Activated T-helper 17 cell treated with anti-CD3 and anti-CD28 coated beads, Interleukin-2, amount 50 U/mL, for 72 hours (primary cell): ENCODE measurements around the gene TIPIN. TPM values are rescaled to one million over a fixed set of nuclear protein-coding genes. Genes with fewer than 3 reads are reported as not detected.
A peak's percentile ranks its signal among the peaks of the same experiment; 100 is the strongest.
"Not testable (repeated sequence)": the region's sequence is repeated elsewhere in the genome, so short reads cannot be mapped to it uniquely, and the experiment has no call there.

Source experiments
- ATAC-seq: fragments of 150-1000 bp; cut with Tn5 transposase; replicated peaks from 2 replicates; pipeline ENCODE4 v1.10.0; 2021; ENCODE audit warnings: mild to moderate bottlenecking, moderate library complexity
- H3K27ac Mint-ChIP-seq: one replicate; pipeline ENCODE4 v1.8.0; 2022; ENCODE audit warnings: mixed read lengths
- H3K27me3 Mint-ChIP-seq: one replicate; pipeline ENCODE4 v1.8.0; 2022; ENCODE audit warnings: mixed read lengths
- H3K36me3 Mint-ChIP-seq: one replicate; pipeline ENCODE4 v1.8.0; 2022; ENCODE audit warnings: low read depth, mild to moderate bottlenecking, mixed read lengths
- H3K4me1 Mint-ChIP-seq: one replicate; pipeline ENCODE4 v1.8.0; 2022; ENCODE audit warnings: mixed read lengths
- H3K4me3 Mint-ChIP-seq: one replicate; pipeline ENCODE4 v1.8.0; 2022; ENCODE audit warnings: mild to moderate bottlenecking, mixed read lengths
- H3K9me3 Mint-ChIP-seq: one replicate; pipeline ENCODE4 v1.8.0; 2022; ENCODE audit warnings: mixed read lengths
- total RNA-seq, 2 donors: library from RNA; stranded (reverse); gene quantifications; one replicate each; pipeline ENCODE4 v1.2.3, GENCODE V29; 2022

Gene TIPIN, protein sequence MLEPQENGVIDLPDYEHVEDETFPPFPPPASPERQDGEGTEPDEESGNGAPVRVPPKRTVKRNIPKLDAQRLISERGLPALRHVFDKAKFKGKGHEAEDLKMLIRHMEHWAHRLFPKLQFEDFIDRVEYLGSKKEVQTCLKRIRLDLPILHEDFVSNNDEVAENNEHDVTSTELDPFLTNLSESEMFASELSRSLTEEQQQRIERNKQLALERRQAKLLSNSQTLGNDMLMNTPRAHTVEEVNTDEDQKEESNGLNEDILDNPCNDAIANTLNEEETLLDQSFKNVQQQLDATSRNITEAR
- total RNA-seq = 10 to 100 TPM; 27.1 to 37.9 TPM

DNA sequence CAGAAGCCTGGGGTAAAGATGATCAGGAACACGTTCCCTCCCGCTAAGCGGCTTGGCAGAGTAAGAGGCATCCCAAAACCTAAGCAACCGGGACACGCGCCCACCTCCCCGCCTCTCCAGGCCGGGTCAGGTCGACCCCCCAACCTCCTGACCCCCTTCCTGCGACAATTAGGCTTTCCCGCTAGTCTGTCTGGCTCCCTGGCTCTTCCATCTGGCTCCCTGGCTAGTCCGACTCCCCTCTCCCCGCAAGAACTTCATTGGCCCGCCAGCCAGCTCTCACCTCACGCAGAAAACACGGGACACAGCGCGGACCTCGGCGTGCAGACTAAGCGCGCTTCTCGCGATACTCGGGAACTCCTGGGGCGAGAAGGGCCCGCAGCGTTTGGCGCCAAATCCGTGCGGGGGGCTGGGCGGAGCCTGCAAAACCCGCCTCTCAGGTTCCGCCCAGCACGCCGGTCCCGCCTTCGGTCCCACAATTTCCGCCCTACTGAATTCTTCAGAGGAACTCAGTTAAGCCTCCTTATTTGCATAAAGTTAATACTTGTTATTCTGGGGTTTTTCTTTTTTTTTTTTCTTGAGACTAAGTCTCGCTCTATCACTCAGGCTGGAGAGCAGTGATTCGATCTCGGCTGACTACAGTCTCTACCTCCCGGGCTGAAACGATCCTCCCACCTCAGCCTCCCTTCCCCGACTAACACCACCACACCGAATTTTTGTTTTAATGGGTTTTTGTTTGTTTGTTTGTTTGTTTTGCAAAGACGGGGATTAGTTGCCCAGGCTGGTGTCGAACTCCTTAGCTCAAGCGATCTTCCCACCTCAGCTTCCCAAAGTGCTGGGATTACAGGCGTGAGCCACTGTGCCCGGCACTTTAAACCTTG is at the start of gene TIPIN:
TIPIN (minus strand) TSS at position 327 of the 878 bp plus-strand sequence. CDS start 3,738 bp downstream, outside the sequence.
- peak; percentile 97 for ATAC-seq
- Mint-ChIP-seq H3K4me3 (peak within 1 kb of the TSS; percentile 92), H3K27me3 (no peaks in the 10 kb centered on the region), H3K9me3 (no peaks in the 10 kb centered on the region), H3K4me1 (peaks cover 9% of the 10 kb centered on the region), H3K27ac (peak within 1 kb of the TSS; percentile 95), H3K36me3 (peaks cover 35% of the 10 kb centered on the region)

DNA sequence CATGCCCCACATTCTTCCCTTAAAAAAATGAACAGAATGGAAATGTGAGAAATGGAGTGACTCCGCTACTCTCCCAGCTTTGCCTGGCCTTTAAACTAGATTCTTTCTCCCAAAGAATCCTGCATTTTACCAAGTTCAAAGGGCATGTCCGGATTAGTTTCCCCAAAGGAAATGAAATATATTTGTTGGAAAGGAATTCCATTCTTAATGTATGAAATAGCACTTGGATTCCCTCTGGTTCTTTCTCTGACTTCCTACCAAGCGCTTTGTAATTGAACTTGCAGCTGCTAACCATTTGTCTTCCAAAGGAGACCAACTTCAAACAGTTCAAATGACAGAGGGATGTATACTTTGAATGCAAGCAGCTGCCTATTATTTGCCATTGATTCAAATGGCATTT is 49.1 kb upstream of the TIPIN start:
- H3K4me3 Mint-ChIP-seq = no peak overlapping the region
- H3K36me3 Mint-ChIP-seq = peaks cover 44% of the 10 kb centered on the region
- H3K4me1 Mint-ChIP-seq = peaks cover 74% of the 10 kb centered on the region
- H3K27ac Mint-ChIP-seq = no peak overlapping the region
- no peaks in the 10 kb centered on the region for H3K9me3 Mint-ChIP-seq
- no peaks in the 10 kb centered on the region for H3K27me3 Mint-ChIP-seq
- no peak for ATAC-seq

DNA sequence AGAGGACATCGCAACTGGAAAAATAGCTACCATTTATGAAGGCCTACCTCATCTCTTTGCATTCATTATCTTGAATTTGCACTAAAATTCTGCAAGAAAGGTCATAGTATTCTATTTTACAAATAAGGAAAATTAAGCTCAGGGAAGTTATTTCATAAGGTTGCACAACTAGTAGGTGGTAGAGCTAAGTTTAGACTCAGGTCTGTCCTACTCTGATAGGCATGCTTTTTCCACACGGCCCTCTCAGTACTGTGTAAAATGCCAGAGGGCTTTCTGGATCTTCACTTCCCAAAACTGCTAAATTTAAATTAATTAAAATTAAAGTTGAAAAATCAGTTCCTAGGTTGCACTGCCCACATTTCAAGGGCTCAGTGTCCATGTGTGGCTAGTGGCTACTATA is 48.5 kb upstream of the TIPIN start:
- Mint-ChIP-seq H3K27ac (no peak overlapping the region), H3K27me3 (no peaks in the 10 kb centered on the region), H3K36me3 (peaks cover 50% of the 10 kb centered on the region), H3K4me1 (peaks cover 74% of the 10 kb centered on the region), H3K9me3 (no peaks in the 10 kb centered on the region), H3K4me3 (no peak overlapping the region)
- no peak for ATAC-seq

DNA sequence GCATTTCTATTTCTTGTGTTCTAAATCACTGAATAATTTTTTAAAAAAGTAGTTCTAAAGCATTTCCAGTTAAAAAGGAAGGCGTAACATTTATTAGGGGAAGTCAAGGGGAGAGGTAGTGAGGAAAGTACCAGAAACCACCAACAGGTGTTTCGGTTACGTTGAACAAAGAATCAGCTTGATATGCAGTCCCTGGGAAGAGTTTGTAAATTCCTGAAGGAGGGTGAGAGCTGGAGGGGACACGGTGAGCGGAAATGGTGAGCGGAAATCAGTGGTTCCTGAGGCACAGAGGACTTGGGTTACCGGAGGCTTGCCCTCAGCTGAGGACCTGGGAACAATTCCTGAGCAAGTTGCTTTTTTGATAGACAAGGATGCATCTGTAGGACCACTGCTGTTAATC is 48.0 kb upstream of the TIPIN start:
- Mint-ChIP-seq H3K27me3 (no peaks in the 10 kb centered on the region), H3K4me3 (peak overlapping the region; percentile 0), H3K4me1 (peaks cover 71% of the 10 kb centered on the region), H3K36me3 (peaks cover 54% of the 10 kb centered on the region), H3K27ac (no peak overlapping the region), H3K9me3 (no peaks in the 10 kb centered on the region)
- no peak for ATAC-seq

DNA sequence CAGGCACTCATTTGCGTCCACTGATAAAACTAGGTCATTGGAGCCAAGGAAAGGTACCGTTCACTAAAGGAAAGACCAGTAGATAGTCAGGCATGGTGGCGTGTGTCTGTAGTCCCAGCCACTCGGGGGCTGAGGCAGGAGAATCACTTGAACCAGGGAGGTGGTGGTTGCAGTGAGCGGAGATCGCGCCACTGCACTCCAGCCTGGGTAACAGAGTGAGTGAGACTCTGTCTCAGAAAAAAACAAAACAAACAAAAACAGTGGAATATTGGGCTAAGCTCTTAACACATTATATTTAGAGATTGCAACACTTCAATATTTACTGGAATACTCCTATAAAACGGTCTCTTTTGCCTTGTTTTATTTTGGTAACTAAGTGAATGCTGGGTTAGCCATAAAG is 47.6 kb upstream of the TIPIN start:
- Mint-ChIP-seq H3K9me3 (no peaks in the 10 kb centered on the region), H3K27ac (no peak overlapping the region), H3K27me3 (no peaks in the 10 kb centered on the region), H3K4me3 (peak overlapping the region; percentile 0), H3K36me3 (peaks cover 55% of the 10 kb centered on the region), H3K4me1 (peaks cover 66% of the 10 kb centered on the region)
- ATAC-seq = no peak

DNA sequence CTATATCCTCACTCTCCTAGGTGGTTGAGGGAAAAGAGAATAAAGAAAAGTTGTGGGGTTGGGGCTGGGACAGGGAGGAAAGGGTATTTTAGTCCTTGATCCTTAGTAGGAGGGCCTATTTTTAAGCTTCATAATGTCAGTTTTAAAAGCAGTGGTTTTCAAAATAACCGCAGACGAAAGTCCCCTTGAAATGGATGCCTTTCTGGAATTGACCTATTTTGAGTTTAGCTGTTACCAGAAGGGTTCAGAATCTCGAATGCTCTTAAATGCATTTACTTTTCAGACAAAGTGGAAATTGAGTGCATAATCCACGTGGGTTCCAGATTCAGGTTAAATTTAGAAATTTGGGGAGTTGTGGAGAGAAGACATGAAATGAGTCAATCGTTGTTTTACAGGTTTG is 46.8 kb upstream of the TIPIN start:
- H3K27me3 Mint-ChIP-seq = no peaks in the 10 kb centered on the region
- peaks cover 55% of the 10 kb centered on the region for H3K36me3 Mint-ChIP-seq
- no peaks in the 10 kb centered on the region for H3K9me3 Mint-ChIP-seq
- ATAC-seq = no peak
- peaks cover 59% of the 10 kb centered on the region for H3K4me1 Mint-ChIP-seq
- H3K27ac Mint-ChIP-seq = no peak overlapping the region
- peak overlapping the region; percentile 80 for H3K4me3 Mint-ChIP-seq

DNA sequence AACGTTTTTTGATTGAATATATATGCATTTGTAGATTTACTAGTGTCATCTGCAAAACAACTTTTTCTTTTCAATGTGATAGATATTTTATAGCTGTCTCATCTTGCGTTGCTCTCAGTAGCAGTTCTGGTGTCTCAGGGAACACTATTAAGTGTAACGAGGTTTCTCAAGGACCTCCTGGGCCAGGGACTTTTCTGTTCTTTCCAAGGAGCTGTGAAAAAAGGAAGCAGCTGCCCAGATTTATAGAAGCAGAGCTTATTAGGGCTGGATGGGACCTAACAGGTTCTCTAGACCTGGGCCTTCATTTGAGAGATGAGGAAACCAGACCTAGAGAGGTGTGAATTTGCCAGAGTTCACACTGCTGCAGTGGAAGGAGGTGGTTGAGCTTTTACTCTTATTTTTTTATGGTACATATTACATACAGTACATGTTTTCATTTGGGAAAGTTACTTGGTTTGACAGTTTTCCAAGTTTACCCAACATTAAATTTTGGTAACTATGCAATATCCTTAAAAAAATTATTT is 46.3 kb upstream of the TIPIN start:
- Mint-ChIP-seq H3K36me3 (peaks cover 55% of the 10 kb centered on the region), H3K4me1 (peaks cover 58% of the 10 kb centered on the region), H3K4me3 (peak overlapping the region; percentile 80), H3K27ac (no peak overlapping the region), H3K9me3 (no peaks in the 10 kb centered on the region), H3K27me3 (no peaks in the 10 kb centered on the region)
- ATAC-seq = no peak

DNA sequence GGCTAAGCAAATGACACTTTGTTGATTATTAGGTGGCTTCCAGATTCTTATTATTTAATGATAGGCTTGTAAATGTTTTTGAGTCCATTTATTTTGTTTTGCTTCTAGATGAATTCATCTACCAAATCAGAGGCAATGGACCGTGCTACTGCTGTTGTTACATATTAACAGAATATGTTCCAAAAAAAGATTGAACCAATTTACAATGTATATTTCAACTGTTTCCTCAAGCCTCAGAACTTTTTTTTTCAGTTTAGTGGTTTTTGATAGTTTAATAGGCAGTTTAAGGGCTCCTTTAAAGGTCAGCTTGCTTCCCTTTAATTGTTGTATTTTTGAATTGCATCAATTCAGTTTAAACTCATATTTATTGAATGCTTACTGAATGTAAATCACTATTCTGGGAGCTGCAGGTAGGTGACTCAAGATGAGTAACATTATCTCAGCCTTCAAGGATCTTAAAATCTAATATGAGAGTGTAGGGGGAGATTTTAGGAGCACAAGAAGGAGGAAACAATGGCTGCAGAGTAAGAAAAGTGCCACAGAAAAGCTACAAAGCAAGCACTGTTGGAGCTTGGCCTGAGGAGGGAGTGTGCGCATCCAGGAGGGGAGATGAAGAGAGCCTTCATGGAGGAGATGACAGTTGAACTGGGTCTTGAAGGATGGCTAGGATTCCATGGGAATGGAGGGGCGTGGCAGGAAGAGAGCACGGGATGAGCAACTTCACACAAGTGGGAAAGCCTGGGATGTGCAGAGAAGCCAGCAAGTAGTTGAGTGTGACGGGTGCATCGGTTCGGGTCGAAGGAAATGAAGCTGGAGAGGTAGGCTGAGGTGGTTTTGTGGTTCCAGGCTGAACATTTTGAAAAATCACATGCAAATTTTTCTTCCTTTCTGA is 44.9 kb upstream of the TIPIN start:
- Mint-ChIP-seq H3K27ac (peak overlapping the region; percentile 50), H3K27me3 (no peaks in the 10 kb centered on the region), H3K4me1 (peaks cover 53% of the 10 kb centered on the region), H3K4me3 (peak overlapping the region; percentile 80), H3K36me3 (peaks cover 64% of the 10 kb centered on the region), H3K9me3 (no peaks in the 10 kb centered on the region)
- ATAC-seq = peak; percentile 73

DNA sequence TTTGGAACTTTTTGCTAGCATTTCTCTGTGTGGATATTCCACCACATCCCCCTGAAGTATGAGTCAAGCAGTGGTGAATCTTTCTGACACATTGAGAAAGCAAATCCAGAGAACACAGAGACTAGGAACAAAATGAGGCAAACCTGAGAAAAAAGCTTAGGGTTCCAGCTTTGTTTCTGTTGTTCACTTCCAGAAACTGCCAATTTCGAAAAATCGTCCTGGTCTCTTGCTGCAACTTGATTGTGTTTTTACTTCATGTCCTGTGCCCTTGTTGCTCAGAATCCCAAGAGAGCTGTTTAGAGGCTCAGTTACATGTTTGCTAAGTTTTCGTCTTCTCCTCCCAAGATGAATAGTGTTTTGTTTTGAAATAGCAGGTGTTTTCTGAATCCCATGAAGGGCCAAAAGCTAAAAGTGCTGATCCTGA is 43.9 kb upstream of the TIPIN start:
- Mint-ChIP-seq H3K4me3 (peak overlapping the region; percentile 80), H3K9me3 (no peaks in the 10 kb centered on the region), H3K36me3 (peaks cover 74% of the 10 kb centered on the region), H3K27me3 (no peaks in the 10 kb centered on the region), H3K4me1 (peaks cover 51% of the 10 kb centered on the region), H3K27ac (no peak overlapping the region)
- peak; percentile 61 for ATAC-seq

DNA sequence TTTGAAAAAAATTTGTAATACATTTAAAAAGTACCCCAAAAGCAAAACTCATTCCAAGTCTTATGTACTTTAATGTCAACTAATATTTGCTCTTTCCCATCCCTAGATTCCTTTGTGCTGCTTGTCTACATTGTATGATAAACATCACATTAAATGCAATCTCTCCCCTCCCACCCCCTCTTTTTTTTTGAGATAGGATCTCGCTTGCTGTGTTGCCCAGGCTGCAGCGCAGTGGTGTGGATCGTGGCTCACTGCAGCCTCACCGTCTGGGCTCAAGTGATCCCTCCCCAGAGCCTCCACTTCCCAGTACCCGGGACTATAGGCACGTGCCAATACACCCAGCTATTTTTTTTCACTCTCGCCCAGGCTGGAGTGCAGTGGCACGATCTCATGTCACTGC is 42.8 kb upstream of the TIPIN start:
- peaks cover 85% of the 10 kb centered on the region for H3K36me3 Mint-ChIP-seq
- ATAC-seq = no peak
- H3K27ac Mint-ChIP-seq = no peak overlapping the region
- no peaks in the 10 kb centered on the region for H3K9me3 Mint-ChIP-seq
- H3K4me3 Mint-ChIP-seq = no peak overlapping the region
- peaks cover 54% of the 10 kb centered on the region for H3K4me1 Mint-ChIP-seq
- H3K27me3 Mint-ChIP-seq = no peaks in the 10 kb centered on the region

DNA sequence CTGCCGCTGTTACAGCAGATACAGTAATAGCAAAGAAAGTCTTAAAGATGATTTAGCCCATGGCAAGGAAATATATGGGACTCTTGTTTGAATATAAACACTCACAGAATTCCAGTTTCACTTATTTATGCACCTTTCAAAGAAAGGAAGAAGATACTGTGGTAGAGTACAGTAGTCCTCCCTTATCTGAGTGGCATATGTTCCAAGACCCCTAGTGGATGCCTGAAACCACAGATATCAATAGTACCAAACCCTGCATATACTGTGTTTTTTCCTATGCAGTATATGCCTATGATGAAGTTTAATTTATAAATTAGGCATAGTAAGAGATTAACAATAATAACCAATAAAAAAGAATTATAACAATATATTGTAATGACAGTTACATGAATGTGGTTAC is 38.4 kb upstream of the TIPIN start:
- no peak overlapping the region for H3K27ac Mint-ChIP-seq
- H3K9me3 Mint-ChIP-seq = no peaks in the 10 kb centered on the region
- peak overlapping the region; percentile 93 for H3K4me3 Mint-ChIP-seq
- ATAC-seq = no peak
- H3K4me1 Mint-ChIP-seq = peaks cover 63% of the 10 kb centered on the region
- H3K27me3 Mint-ChIP-seq = no peaks in the 10 kb centered on the region
- peaks cover 100% of the 10 kb centered on the region for H3K36me3 Mint-ChIP-seq

DNA sequence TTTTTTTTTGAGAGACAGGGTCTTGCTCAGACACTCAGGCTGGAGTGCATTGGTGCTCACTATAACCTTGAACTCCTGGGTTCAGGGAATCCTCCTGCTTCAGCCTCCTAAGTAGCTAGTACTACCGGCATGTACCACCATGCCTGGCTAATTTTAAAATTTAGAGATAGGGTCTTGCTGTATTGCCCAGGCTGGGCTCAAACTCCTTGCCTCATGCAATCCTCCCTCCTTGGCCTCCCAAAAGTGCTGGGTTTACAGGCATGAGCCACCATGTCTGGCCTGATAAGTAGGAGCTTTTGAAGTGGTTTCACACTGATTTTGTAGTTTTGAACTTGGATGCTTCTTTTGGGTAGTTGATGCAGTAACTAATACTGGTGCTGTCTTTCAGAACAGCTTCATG is 38.0 kb upstream of the TIPIN start:
- Mint-ChIP-seq H3K4me3 (peak overlapping the region; percentile 93), H3K27ac (no peak overlapping the region), H3K9me3 (no peaks in the 10 kb centered on the region), H3K36me3 (peaks cover 100% of the 10 kb centered on the region), H3K4me1 (peaks cover 66% of the 10 kb centered on the region), H3K27me3 (no peaks in the 10 kb centered on the region)
- ATAC-seq = no peak

DNA sequence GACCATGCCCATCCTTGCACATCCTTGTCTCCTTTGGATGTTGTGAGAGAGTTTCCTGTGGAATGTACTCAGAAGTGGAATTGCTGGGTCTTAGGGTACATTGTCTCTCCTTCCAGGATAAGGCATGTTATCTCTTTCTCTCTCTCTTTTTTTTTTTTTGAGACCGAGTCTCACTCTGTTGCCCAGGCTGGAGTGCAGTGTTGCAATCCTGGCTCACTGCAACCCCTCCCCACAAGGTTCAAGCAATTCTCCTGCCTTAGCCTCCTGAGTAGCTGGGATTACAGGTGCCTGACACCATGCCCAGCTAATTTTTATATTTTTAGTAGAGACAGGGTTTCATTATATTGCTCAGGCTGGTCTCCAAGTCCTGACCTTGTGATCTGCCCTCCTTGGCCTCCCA is 36.6 kb upstream of the TIPIN start:
- not testable (repeated sequence) for ATAC-seq, H3K9me3 Mint-ChIP-seq, H3K27ac Mint-ChIP-seq, H3K27me3 Mint-ChIP-seq
- Mint-ChIP-seq H3K36me3 (peaks cover 100% of the 10 kb centered on the region), H3K4me1 (peaks cover 73% of the 10 kb centered on the region), H3K4me3 (peak overlapping the region; percentile 93)

DNA sequence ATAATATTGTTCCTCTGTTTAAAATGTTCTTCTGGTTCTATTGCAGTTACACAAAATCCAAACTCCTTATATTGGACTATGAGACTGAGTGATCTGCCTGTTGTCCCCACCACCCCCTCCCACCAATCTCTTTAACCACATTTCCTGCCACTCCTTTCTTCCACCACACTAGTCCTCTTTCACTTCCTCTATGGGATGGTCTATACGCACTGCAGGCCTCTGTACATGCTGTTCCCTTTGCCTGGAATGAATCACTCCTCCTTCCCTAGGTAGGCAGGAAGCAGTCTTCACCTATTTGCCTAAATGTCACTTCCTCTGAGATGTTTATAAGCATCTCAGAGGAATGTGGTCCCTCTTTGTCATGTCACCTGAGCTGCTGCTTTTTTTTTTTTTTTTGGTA is 34.2 kb upstream of the TIPIN start:
- Mint-ChIP-seq H3K4me1 (peaks cover 63% of the 10 kb centered on the region), H3K27ac (peak overlapping the region; percentile 91), H3K4me3 (peak overlapping the region; percentile 93), H3K9me3 (no peaks in the 10 kb centered on the region), H3K27me3 (no peaks in the 10 kb centered on the region), H3K36me3 (peaks cover 97% of the 10 kb centered on the region)
- peak; percentile 11 for ATAC-seq
